Iris pigment epithelial cell (primary cell): ENCODE results near the gene CBR1.

Source experiments
- DNase-seq: peaks from one replicate; pipeline ENCODE4 v3.0.0-alpha.2; 2011; ENCODE audit warnings: low read depth

Gene CBR1

GRCh38 chr21:36115138-36115730, 45.4 kb downstream of the CBR1 start:
- no peak for DNase-seq

- DNase-seq, result no peak
Observed at GRCh38 chr21:36117286-36117741, 47.5 kb downstream of the CBR1 start.

GRCh38 chr21:36120304-36120888, 50.6 kb downstream of the CBR1 start:
- no peak for DNase-seq
